ENCODE measurements around the gene SEMA4F.
A peak's percentile ranks its signal among the peaks of the same experiment; 100 is the strongest.

Gene SEMA4F

DNA sequence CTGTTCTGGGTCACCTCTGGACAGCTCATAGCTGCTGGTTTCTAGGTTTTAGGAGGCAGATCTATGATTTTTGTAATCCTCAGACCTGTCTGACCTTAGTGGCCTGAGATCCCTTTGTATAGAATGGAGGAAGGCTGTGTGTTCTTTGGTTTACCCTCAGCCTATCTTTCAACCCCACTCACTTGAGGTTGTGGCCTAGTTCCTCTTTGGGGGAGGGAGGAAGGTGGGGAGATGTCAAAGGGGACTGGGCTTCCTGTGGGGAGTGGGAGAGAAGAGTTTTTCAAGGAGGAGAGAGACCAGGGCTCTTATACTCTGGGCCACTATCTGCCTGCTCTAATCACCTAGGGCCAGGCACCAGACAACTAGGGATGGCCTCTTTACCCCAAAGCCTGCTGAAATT lies 28.5 kb downstream of the SEMA4F start:
- no peak overlapping the region for H3K4me3 ChIP-seq (replicated peaks; ENCODE audit: low read depth, low read length)
- no peak for DNase-seq (ENCODE audit: low read depth)
- TF ChIP-seq, protein P1, sequence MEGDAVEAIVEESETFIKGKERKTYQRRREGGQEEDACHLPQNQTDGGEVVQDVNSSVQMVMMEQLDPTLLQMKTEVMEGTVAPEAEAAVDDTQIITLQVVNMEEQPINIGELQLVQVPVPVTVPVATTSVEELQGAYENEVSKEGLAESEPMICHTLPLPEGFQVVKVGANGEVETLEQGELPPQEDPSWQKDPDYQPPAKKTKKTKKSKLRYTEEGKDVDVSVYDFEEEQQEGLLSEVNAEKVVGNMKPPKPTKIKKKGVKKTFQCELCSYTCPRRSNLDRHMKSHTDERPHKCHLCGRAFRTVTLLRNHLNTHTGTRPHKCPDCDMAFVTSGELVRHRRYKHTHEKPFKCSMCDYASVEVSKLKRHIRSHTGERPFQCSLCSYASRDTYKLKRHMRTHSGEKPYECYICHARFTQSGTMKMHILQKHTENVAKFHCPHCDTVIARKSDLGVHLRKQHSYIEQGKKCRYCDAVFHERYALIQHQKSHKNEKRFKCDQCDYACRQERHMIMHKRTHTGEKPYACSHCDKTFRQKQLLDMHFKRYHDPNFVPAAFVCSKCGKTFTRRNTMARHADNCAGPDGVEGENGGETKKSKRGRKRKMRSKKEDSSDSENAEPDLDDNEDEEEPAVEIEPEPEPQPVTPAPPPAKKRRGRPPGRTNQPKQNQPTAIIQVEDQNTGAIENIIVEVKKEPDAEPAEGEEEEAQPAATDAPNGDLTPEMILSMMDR (IDR thresholded peaks at IDR 0.05; ENCODE audit: low read length, missing control alignments), result no peak

DNA sequence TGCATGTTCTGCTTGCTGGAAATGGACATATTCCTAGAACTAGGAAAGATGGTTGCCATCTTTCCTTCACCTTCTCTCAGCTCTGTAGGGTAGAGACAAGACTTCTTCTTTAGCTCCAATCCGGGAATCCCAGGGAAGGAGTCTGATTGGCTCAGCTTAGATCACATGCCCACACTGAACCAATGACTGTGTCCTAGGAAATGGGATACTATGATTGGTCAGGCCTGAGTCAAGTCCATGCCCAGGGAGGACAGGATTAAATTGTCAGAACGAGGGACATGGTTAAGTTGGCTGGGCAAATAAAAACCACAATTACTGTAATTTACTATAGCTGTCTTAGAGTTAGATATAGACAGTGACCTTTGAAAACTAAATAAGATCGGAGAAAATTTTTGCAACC lies 31.4 kb downstream of the SEMA4F start:
- no peak for DNase-seq (ENCODE audit: low read depth)
- H3K4me3 ChIP-seq (replicated peaks; ENCODE audit: low read depth, low read length), result no peak overlapping the region
- TF ChIP-seq, protein P1 (IDR thresholded peaks at IDR 0.05; ENCODE audit: low read length, missing control alignments), result no peak

- DNase-seq (ENCODE audit: low read depth), result no peak
- no peak overlapping the region for H3K4me3 ChIP-seq (replicated peaks; ENCODE audit: low read depth, low read length)
- TF ChIP-seq, protein P1 (IDR thresholded peaks at IDR 0.05; ENCODE audit: low read length, missing control alignments), result no peak
These were observed 34.8 kb downstream of the SEMA4F start for GRCh38 chr2:74688881-74689280.

- H3K4me3 ChIP-seq (replicated peaks; ENCODE audit: low read depth, low read length), result no peak overlapping the region
- TF ChIP-seq, protein P1 (IDR thresholded peaks at IDR 0.05; ENCODE audit: low read length, missing control alignments), result no peak
- no peak for DNase-seq (ENCODE audit: low read depth)
These were observed 35.6 kb downstream of the SEMA4F start for GRCh38 chr2:74689671-74690070.

GRCh38 chr2:74690571-74690970 lies 36.5 kb downstream of the SEMA4F start:
- no peak overlapping the region for H3K4me3 ChIP-seq (replicated peaks; ENCODE audit: low read depth, low read length)
- TF ChIP-seq, protein P1 (IDR thresholded peaks at IDR 0.05; ENCODE audit: low read length, missing control alignments), result peak; percentile 87
- peak; percentile 82 for DNase-seq (ENCODE audit: low read depth)

DNA sequence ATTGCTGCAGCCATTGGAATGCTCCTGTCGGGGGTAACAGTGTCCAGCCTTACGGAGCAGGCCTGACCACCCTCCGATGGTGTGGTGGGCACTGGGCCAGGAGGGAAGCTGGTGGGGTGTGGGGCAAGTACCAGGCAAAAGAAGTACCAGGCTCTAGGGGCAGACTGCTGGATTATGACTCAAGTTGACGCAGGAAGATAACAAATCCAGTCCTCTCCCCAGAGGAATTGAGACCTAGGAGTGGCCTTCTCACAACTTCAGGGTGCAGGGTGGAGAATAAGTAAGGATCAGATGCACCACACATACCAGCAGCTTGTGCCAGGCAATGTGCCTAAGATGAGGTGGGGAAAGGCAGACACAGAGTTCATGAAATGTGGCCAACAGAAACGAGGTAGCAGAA lies 37.9 kb downstream of the SEMA4F start:
- TF ChIP-seq, protein P1 (IDR thresholded peaks at IDR 0.05; ENCODE audit: low read length, missing control alignments), result no peak
- no peak for DNase-seq (ENCODE audit: low read depth)
- H3K4me3 ChIP-seq (replicated peaks; ENCODE audit: low read depth, low read length), result no peak overlapping the region

DNA sequence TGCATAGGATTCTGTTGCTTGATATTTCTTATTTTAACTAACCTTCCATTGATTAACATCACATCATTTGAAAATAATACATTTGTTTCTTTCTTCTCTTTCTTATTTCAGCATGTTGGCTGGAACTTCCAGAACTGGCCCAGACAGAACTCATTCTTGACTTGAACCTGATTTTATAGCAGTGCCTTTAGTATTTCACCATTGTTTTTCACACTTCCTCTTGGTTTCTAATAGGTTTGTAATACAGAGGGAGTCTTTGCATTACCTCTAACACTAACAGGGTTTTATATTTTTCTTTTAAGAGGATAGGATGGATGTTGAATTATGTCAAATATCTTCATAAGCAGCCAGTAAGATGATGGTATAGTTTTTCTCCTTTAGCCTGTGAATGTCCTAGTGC lies 39.2 kb downstream of the SEMA4F start:
- H3K4me3 ChIP-seq (replicated peaks; ENCODE audit: low read depth, low read length), result no peak overlapping the region
- TF ChIP-seq, protein P1 (IDR thresholded peaks at IDR 0.05; ENCODE audit: low read length, missing control alignments), result no peak
- DNase-seq (ENCODE audit: low read depth), result no peak

All from fibroblast of pulmonary artery (primary cell).